Stimulated activated naive CD4-positive, alpha-beta T cell treated with Interleukin-2 at 50 U/mL for 16 hours (primary cell): Measurements from ENCODE around the gene COPB2.

Source experiments
- DNase-seq: peaks from one replicate; lab custom pipeline; 2025; lab: John Stamatoyannopoulos, UW

Gene COPB2

DNA sequence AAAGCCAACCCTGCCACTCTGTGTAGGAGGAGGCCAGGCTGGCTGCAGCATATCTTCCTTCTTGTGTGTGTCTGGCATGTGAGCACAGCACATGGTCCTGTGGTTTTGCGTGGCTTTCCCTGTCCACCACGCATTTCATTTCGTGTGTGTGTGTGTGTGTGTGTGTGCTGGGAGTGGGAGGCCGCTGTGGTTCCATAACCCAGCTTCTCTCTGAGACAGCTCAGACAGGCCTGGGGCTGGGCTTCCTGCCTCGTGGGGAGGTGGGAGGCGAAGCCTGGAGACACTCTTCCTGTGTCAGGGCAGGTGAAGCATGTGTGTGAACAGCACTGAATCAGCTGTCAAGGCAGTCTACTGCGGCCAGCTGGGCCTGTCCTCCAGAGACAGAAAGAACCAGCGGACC lies 61.6 kb downstream of the COPB2 start:
- no peak for DNase-seq

- DNase-seq, result no peak
Observed at GRCh38 chr3:139327231-139327630, 62.2 kb downstream of the COPB2 start.

DNA sequence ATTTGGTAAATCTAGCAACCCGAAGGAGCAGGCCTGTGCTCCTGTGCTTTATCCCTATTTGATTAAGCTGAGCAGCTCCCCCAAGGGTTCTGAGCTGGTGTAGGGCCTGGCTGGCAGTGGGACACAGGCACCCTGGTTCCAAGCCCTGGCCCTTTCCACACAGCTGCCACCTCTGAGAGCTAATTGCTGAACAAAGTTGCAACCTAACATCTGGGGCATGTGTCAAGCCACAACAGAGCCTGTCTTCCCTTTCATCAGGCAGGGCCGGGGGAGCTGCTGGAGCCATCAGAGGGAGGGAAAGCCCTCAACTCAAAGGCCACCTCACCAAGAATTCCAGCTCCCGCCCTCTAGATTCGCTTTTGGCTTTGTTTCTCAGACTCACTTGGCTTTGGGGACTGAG lies 62.7 kb downstream of the COPB2 start:
- DNase-seq, result no peak

DNA sequence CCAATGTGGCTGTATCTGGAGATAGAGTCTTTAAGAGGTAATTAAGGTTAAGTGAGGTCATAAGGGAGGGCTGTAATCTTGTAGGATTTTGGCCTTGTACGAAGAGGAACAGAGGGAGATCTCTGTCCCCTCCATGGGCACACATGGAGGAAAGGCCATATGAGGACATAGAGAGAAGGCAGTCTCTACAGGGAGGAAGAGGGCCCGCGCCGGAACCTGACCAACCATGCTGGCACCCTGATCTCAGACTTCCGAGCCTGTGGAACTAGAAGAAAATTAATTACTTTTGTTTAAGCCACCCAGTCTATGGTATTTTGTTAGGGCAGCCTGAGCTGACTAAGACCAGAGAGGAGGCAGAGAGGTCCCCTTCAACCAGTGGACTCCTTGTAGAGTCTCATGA lies 63.3 kb downstream of the COPB2 start:
- DNase-seq, result no peak

GRCh38 chr3:139325551-139325950 lies 63.9 kb downstream of the COPB2 start:
- DNase-seq, result no peak

- DNase-seq, result no peak
Observed at GRCh38 chr3:139324456-139324855, 65.0 kb downstream of the COPB2 start.

DNA sequence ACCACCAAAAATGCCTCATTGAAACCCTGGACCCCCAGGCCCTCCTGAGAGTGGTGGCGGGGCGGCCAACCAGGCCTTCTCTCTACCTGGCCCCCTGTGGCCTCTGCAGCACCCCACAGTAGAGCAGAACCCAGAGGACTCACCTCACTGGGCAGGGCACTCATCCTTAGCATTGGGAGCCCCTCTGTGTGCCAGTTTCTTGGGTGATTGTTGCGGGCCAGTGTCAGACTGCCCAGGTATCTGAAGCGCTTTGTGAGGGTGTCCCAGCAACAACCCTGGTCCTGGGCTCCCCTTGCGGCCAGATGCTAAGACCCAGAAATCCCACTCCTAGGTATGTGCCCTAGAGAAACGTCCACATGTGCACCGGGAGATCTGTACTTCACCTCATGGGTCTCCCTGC lies 66.3 kb downstream of the COPB2 start:
- no peak for DNase-seq

DNA sequence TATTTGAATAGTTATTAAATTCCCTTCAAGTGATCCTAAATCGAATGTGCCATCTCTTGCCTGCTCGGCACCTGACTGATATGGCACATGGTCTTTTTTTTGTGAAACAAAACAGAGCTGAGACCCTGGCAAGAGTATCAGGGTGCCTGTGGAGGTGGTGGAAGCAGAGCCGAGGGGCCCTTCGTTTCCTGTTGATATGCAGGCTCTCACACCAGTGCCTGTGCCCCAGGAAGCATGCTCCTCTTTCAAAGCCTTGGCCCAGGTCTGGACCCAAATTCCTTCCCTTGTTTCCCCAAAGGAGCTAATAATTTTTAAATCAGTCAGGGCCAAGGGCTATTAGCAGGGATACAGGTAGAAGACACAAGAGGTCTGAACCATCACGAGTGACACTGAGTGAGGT lies 67.1 kb downstream of the COPB2 start:
- no peak for DNase-seq

GRCh38 chr3:139320551-139321309 lies 68.7 kb downstream of the COPB2 start:
- DNase-seq, result no peak

DNA sequence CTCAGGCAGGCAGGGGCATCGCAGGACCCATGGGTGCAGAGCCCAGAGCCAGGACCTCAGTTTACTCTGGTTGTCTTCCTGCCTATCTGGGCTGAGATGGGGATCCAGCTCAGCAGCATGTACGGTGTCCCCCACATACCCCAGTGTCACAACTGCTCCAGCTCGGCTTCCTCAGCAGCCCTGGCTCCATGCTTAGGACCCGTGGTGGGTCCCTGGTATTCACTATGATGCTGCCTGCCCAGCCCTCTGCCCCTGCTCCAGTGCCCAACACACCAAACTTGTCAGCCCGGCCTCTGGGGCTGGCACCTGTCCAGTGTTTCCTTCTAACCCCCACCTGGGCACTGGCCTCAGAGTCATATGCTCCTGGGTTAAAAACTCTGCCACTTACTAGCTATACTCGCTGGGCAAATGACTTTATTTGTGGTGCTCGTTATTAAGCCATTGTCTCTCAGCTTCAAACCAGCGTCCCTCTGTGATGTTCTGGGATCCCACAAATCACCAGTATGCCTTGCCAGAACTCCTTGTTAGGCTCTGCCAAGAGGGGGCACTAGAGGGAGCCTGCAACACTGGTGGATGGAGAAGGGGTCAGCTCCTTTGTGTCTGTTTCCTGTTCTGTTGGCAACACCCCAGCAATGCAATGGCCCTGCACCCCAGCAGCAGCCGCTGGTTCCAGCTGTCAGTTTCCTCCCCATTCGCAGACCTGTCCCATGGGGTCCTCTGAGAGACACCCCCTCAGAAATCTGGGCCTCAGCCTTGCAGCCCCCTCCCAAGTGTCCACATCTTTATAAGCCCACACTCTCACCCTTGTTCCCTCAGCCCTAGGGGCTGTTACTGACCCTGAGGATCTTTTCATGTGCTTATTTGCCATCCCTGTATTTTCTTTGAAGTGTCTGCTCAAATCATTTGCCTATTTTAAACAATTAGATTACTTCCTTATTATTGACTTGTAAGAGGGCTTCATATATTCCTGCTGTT lies 69.7 kb downstream of the COPB2 start:
- DNase-seq, result no peak

- DNase-seq, result no peak
Observed at GRCh38 chr3:139318826-139319225, 70.6 kb downstream of the COPB2 start.

GRCh38 chr3:139318431-139318816 lies 71.0 kb downstream of the COPB2 start:
- no peak for DNase-seq

DNA sequence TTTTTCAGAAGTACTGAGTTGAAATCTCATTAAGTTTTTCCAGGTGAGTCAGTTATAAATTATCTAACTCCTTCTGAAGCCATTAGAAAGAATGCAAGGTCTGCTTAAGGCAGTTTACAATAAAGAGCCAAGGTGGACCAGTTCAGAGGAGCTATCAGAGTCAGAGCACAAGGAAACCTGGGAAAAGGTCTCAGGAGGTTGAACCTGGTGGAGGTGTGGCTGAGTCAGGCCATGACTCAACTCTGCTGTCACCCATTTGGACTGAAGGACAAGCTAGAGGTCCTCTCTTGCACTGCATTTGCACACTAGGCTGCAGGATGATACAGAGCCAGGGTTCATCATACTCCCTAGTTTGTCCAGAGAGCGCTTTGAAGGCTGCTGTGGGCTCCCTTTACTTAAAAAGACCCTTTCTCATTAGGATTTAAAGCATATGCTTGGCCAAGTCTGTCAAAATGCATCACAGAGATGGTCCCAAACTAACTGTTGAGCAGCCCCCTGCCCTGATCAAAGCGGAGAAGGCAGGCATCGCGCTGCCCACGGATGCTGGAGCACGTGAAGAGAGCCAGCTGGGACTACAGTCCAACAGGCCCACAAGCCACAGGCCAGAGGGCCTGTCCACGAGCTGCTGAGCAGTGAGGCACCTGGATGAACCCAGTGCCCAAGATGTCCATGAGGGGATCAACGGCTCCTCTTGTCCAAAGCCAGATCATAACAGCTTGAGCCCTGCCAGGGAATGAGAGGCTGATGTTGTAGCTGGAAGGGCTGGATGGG lies 71.6 kb downstream of the COPB2 start:
- DNase-seq, result no peak

DNA sequence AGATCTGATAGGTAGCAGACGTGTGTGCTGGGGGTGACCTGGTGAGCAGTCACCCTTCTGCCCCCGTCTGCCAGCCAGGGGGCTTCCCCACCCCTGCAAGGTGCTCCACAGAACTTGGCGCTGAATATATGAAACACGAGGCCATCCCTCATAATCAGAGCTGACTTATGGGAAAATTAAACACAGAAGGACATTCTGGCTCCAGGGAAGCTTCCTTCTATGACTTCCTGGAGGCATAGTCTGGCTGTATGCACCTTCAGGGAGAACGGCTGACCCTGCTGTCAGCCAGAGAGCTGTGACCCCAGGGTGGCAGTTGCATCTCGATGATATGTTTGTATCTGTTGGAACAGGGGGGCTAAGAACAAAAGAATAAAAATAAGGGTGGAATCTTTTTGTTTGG lies 72.2 kb downstream of the COPB2 start:
- no peak for DNase-seq

GRCh38 chr3:139313921-139314320 lies 75.5 kb downstream of the COPB2 start:
- no peak for DNase-seq

DNA sequence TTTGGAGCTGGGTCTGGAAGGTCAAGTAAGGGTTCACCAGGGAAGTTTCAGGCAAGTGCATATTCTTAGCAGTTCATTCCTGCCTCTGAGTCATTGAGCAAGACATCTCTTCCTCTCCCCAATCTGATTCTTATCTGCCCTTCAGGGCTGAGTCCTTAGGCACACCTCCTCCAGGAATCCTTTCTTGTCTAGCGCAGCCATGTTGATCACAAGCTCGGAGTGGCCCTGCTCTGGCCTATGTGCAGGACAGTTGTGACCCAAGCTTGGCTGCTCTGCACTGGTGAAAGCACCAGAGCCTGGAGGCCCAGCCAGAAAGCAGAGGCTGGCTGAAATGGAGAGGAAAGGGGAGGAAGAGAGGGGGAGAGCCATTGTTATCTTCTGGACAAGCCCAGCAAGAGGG lies 76.5 kb downstream of the COPB2 start:
- no peak for DNase-seq

DNA sequence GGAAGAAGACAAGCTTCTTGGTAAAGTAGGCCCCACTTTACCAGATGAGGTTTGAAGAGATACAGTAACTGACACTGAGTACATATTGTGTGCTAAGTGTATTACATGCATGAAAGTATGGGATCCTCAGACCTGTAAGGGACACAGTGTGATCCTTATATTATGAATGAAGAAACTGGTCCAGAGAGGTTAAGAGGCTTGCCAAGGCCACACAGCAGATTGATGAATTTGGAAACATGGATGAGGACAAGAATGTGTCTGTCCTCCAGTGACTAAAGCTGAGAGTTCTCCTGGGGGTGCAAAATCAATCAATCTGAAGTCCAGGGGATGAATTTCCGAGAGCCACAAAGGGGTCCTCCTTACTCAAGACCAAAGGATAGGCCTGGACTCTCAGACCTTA lies 77.0 kb downstream of the COPB2 start:
- DNase-seq, result no peak

DNA sequence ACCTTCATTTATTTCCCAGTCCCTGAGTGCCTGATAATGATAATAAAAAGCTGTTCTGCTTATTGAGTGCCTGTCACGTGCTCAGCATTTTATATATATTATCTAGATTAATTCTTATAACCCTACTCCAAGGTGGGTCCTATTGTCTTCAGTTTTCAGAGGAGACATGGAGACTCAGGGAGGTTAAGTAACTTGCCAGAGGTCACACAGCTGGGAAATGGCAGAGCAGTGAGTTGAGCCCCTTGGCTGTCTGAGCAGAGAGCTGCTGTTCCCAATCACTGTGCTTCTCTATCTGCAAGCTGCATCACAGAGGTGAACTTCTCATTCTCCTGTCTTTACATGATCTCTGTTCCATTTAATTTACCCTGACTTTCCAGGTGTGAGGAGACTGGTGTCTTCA lies 77.9 kb downstream of the COPB2 start:
- DNase-seq, result no peak

GRCh38 chr3:139310474-139310933 lies 78.9 kb downstream of the COPB2 start:
- DNase-seq, result no peak

- no peak for DNase-seq
Observed at GRCh38 chr3:139309880-139310279, 79.6 kb downstream of the COPB2 start.

GRCh38 chr3:139309061-139309591 lies 80.3 kb downstream of the COPB2 start:
- DNase-seq, result no peak

- no peak for DNase-seq
Observed at GRCh38 chr3:139308560-139308959, 80.9 kb downstream of the COPB2 start.
